Mesendoderm (in vitro differentiated cells): ENCODE data around the gene BCAT1.

Experiments
- DNase-seq: peaks from one replicate; pipeline ENCODE4 v3.0.0; 2013
- H2AK5ac ChIP-seq: 2 replicates; pipeline ENCODE4 v1.6.1; 2013; ENCODE audit warnings: low read length, inconsistent platforms
- H2BK120ac ChIP-seq: 2 replicates; pipeline ENCODE4 v1.6.1; 2013; ENCODE audit warnings: low read depth, mild to moderate bottlenecking, low read length, moderate library complexity, mixed read lengths
- H2BK15ac ChIP-seq: replicated peaks from 2 replicates; pipeline ENCODE4 v1.6.1; 2013; ENCODE audit warnings: low read depth, mild to moderate bottlenecking, moderate library complexity
- H2BK5ac ChIP-seq: 2 replicates; pipeline ENCODE4 v1.6.1; 2013; ENCODE audit warnings: low read length, inconsistent platforms
- H3K18ac ChIP-seq: 2 replicates; pipeline ENCODE4 v1.6.1; 2013; ENCODE audit warnings: mild to moderate bottlenecking, low read length, mixed read lengths
- H3K23ac ChIP-seq: one replicate; pipeline ENCODE4 v1.6.1; 2013; ENCODE audit warnings: low read length
- H3K27ac ChIP-seq: 2 replicates; pipeline ENCODE4 v1.5.1; 2013; ENCODE audit warnings: low read depth, mild to moderate bottlenecking, inconsistent platforms, low read length, moderate library complexity
- H3K27me3 ChIP-seq: 2 replicates; pipeline ENCODE4 v1.6.1; 2013; ENCODE audit warnings: low read length, control low read depth, mild to moderate bottlenecking, inconsistent platforms; ENCODE audit not compliant: insufficient read depth, poor library complexity
- H3K36me3 ChIP-seq: 2 replicates; pipeline ENCODE4 v1.6.1; 2013; ENCODE audit warnings: low read length, inconsistent platforms; ENCODE audit not compliant: control insufficient read depth, insufficient read depth
- H3K4ac ChIP-seq: one replicate; pipeline ENCODE4 v1.6.1; 2013; ENCODE audit warnings: low read depth, mild to moderate bottlenecking, low read length, moderate library complexity
- H3K4me1 ChIP-seq: 2 replicates; pipeline ENCODE4 v1.6.1; 2013; ENCODE audit warnings: low read depth, low read length, inconsistent platforms; ENCODE audit not compliant: control insufficient read depth
- H3K4me2 ChIP-seq: 2 replicates; pipeline ENCODE4 v1.6.1; 2013; ENCODE audit warnings: low read length
- H3K4me3 ChIP-seq: 2 replicates; pipeline ENCODE4 v1.5.1; 2013; ENCODE audit warnings: mild to moderate bottlenecking, low read length
- H3K56ac ChIP-seq: one replicate; pipeline ENCODE4 v1.6.1; 2013; ENCODE audit warnings: low read length
- H3K79me1 ChIP-seq: 2 replicates; pipeline ENCODE4 v1.6.1; 2013; ENCODE audit warnings: low read length, inconsistent platforms
- H3K79me2 ChIP-seq: 2 replicates; pipeline ENCODE4 v1.6.1; 2013; ENCODE audit warnings: mild to moderate bottlenecking, low read length; ENCODE audit not compliant: control insufficient read depth, insufficient read depth
- H3K9ac ChIP-seq: 2 replicates; pipeline ENCODE4 v1.6.1; 2013; ENCODE audit warnings: low read length, inconsistent platforms
- H4K5ac ChIP-seq: one replicate; pipeline ENCODE4 v1.6.1; 2013; ENCODE audit warnings: low read length
- H4K8ac ChIP-seq: one replicate; pipeline ENCODE4 v1.6.1; 2013; ENCODE audit warnings: low read depth, mild to moderate bottlenecking, control low read depth, low read length, moderate library complexity
- WGBS: extraction: QIAGEN DNeasy Blood & Tissue Kit; methylation state at CpG from one replicate; pipeline ENCODE4 v1.1.7; 2013; ENCODE audit warnings: low lambda C conversion rate, missing lambda C conversion rate; ENCODE audit not compliant: insufficient coverage; ENCODE audit errors: extremely low coverage; 5-methylcytosine and 5-hydroxymethylcytosine counted together

Gene BCAT1

GRCh38 chr12:24776861-24777260 lies 172.0 kb downstream of the BCAT1 start:
- no peak overlapping the region for H3K9ac ChIP-seq
- no peaks in the 10 kb centered on the region for H3K27me3 ChIP-seq
- H3K79me1 ChIP-seq, result no peaks in the 10 kb centered on the region
- no peak overlapping the region for H3K27ac ChIP-seq
- no peak overlapping the region for H2BK120ac ChIP-seq
- no peak for DNase-seq
- H3K4ac ChIP-seq, result no peak overlapping the region
- no peaks in the 10 kb centered on the region for H3K4me1 ChIP-seq
- H3K18ac ChIP-seq, result no peak overlapping the region
- no peak overlapping the region for H3K23ac ChIP-seq
- H2AK5ac ChIP-seq, result no peak overlapping the region
- H3K56ac ChIP-seq, result no peak overlapping the region
- no peak overlapping the region for H2BK5ac ChIP-seq
- H3K36me3 ChIP-seq, result no peaks in the 10 kb centered on the region
- no peak overlapping the region for H4K8ac ChIP-seq
- no peaks in the 10 kb centered on the region for H3K79me2 ChIP-seq
- no peak overlapping the region for H3K4me3 ChIP-seq
- H3K4me2 ChIP-seq, result no peak overlapping the region
- H4K5ac ChIP-seq, result no peak overlapping the region
- no CpG with 5 or more reads among the region's 2 CpGs for WGBS
- no peak overlapping the region for H2BK15ac ChIP-seq

GRCh38 chr12:24775073-24775472 lies 173.8 kb downstream of the BCAT1 start:
- Histone ChIP-seq H2BK15ac (no peak overlapping the region), H3K4me2 (no peak overlapping the region), H3K9ac (no peak overlapping the region), H3K4me1 (no peaks in the 10 kb centered on the region), H2AK5ac (no peak overlapping the region), H3K4ac (no peak overlapping the region), H3K56ac (no peak overlapping the region), H3K4me3 (no peak overlapping the region), H3K23ac (no peak overlapping the region), H3K36me3 (no peaks in the 10 kb centered on the region), H2BK5ac (no peak overlapping the region), H2BK120ac (no peak overlapping the region), H3K27me3 (no peaks in the 10 kb centered on the region), H3K79me1 (no peaks in the 10 kb centered on the region), H4K5ac (no peak overlapping the region), H3K18ac (no peak overlapping the region), H3K79me2 (no peaks in the 10 kb centered on the region), H4K8ac (no peak overlapping the region), H3K27ac (no peak overlapping the region)
- no peak for DNase-seq
- WGBS, result no CpG with 5 or more reads among the region's 5 CpGs

GRCh38 chr12:24773996-24774395 lies 174.9 kb downstream of the BCAT1 start:
- no peak overlapping the region for H3K9ac ChIP-seq
- H2BK120ac ChIP-seq, result no peak overlapping the region
- H3K36me3 ChIP-seq, result no peaks in the 10 kb centered on the region
- H3K18ac ChIP-seq, result no peak overlapping the region
- H3K4me2 ChIP-seq, result no peak overlapping the region
- WGBS, result no CpG with 5 or more reads among the region's 3 CpGs
- H2BK5ac ChIP-seq, result no peak overlapping the region
- H3K27ac ChIP-seq, result no peak overlapping the region
- no peaks in the 10 kb centered on the region for H3K27me3 ChIP-seq
- no peak overlapping the region for H4K5ac ChIP-seq
- no peak overlapping the region for H2BK15ac ChIP-seq
- no peak overlapping the region for H3K4me3 ChIP-seq
- H3K79me1 ChIP-seq, result no peaks in the 10 kb centered on the region
- no peak overlapping the region for H4K8ac ChIP-seq
- H3K4me1 ChIP-seq, result no peaks in the 10 kb centered on the region
- no peak overlapping the region for H2AK5ac ChIP-seq
- no peak overlapping the region for H3K23ac ChIP-seq
- H3K79me2 ChIP-seq, result no peaks in the 10 kb centered on the region
- H3K56ac ChIP-seq, result no peak overlapping the region
- no peak for DNase-seq
- H3K4ac ChIP-seq, result no peak overlapping the region

GRCh38 chr12:24772813-24773212 lies 176.1 kb downstream of the BCAT1 start:
- H3K18ac ChIP-seq, result no peak overlapping the region
- H3K79me1 ChIP-seq, result no peaks in the 10 kb centered on the region
- H3K4me2 ChIP-seq, result no peak overlapping the region
- no peak overlapping the region for H2BK15ac ChIP-seq
- H2AK5ac ChIP-seq, result no peak overlapping the region
- H4K5ac ChIP-seq, result no peak overlapping the region
- no peak overlapping the region for H3K4ac ChIP-seq
- no peak overlapping the region for H4K8ac ChIP-seq
- no peaks in the 10 kb centered on the region for H3K36me3 ChIP-seq
- no peaks in the 10 kb centered on the region for H3K79me2 ChIP-seq
- no peak overlapping the region for H3K23ac ChIP-seq
- H3K9ac ChIP-seq, result no peak overlapping the region
- no peak for DNase-seq
- no peaks in the 10 kb centered on the region for H3K4me1 ChIP-seq
- H3K27me3 ChIP-seq, result no peaks in the 10 kb centered on the region
- H3K27ac ChIP-seq, result no peak overlapping the region
- H3K4me3 ChIP-seq, result no peak overlapping the region
- H2BK120ac ChIP-seq, result no peak overlapping the region
- H3K56ac ChIP-seq, result no peak overlapping the region
- no peak overlapping the region for H2BK5ac ChIP-seq

GRCh38 chr12:24770821-24771220 lies 178.1 kb downstream of the BCAT1 start:
- H3K36me3 ChIP-seq, result no peaks in the 10 kb centered on the region
- H3K27me3 ChIP-seq, result no peaks in the 10 kb centered on the region
- no peak for DNase-seq

GRCh38 chr12:24770334-24770733 lies 178.6 kb downstream of the BCAT1 start:
- no peak overlapping the region for H3K9ac ChIP-seq
- no peaks in the 10 kb centered on the region for H3K4me1 ChIP-seq
- no peak overlapping the region for H2BK5ac ChIP-seq
- H2BK120ac ChIP-seq, result no peak overlapping the region
- no peak overlapping the region for H3K4ac ChIP-seq
- no peak overlapping the region for H4K5ac ChIP-seq
- no peaks in the 10 kb centered on the region for H3K79me2 ChIP-seq
- DNase-seq, result no peak
- H3K79me1 ChIP-seq, result no peaks in the 10 kb centered on the region
- H3K23ac ChIP-seq, result no peak overlapping the region
- no peak overlapping the region for H2AK5ac ChIP-seq
- no peak overlapping the region for H3K18ac ChIP-seq
- no peak overlapping the region for H3K56ac ChIP-seq
- H3K27me3 ChIP-seq, result no peaks in the 10 kb centered on the region
- no peak overlapping the region for H3K4me3 ChIP-seq
- no peak overlapping the region for H4K8ac ChIP-seq
- no peaks in the 10 kb centered on the region for H3K36me3 ChIP-seq
- no peak overlapping the region for H3K27ac ChIP-seq
- H2BK15ac ChIP-seq, result no peak overlapping the region
- no peak overlapping the region for H3K4me2 ChIP-seq
- no CpG with 5 or more reads among the region's 3 CpGs for WGBS

More at GRCh38 chr12:24770821-24771220, 178.1 kb downstream of the BCAT1 start:
- H4K8ac ChIP-seq, result no peak overlapping the region
- no peak overlapping the region for H2BK120ac ChIP-seq
- H3K4ac ChIP-seq, result no peak overlapping the region
- H3K79me2 ChIP-seq, result no peaks in the 10 kb centered on the region
- H4K5ac ChIP-seq, result no peak overlapping the region
- no CpG with 5 or more reads among the region's 4 CpGs for WGBS
- H2BK5ac ChIP-seq, result no peak overlapping the region
- H3K23ac ChIP-seq, result no peak overlapping the region
- no peak overlapping the region for H3K18ac ChIP-seq
- H3K56ac ChIP-seq, result no peak overlapping the region
- H3K4me1 ChIP-seq, result no peaks in the 10 kb centered on the region
- H2AK5ac ChIP-seq, result no peak overlapping the region
- no peak overlapping the region for H3K4me3 ChIP-seq
- no peak overlapping the region for H3K9ac ChIP-seq
- no peak overlapping the region for H2BK15ac ChIP-seq
- H3K79me1 ChIP-seq, result no peaks in the 10 kb centered on the region
- H3K27ac ChIP-seq, result no peak overlapping the region
- no peak overlapping the region for H3K4me2 ChIP-seq
